GM12875 (cell line): ENCODE results near the gene ASCL3.
"Not testable (repeated sequence)": the region's sequence is repeated elsewhere in the genome, so short reads cannot be mapped to it uniquely, and the experiment has no call there.

Experiments used
- H3K4me3 ChIP-seq: one replicate; pipeline ENCODE4 v1.5.1; 2011; ENCODE audit warnings: low read depth, low read length, control low read depth
- CTCF ChIP-seq: IDR thresholded peaks from 2 replicates; pipeline ENCODE4 v1.5.1; 2011; ENCODE audit warnings: low read depth, mild to moderate bottlenecking, control low read depth, inconsistent platforms, low read length, moderate library complexity, borderline replicate concordance; ENCODE audit not compliant: insufficient read depth

The ASCL3 gene

GRCh38 chr11:8908099-8908498 lies 34.7 kb downstream of the ASCL3 start:
- no peak overlapping the region for H3K4me3 ChIP-seq
- no peak for TF ChIP-seq CTCF

- TF ChIP-seq CTCF: no peak
- no peak overlapping the region for H3K4me3 ChIP-seq
These were observed 35.7 kb downstream of the ASCL3 start for GRCh38 chr11:8907116-8907515.

GRCh38 chr11:8905528-8906165 lies 37.2 kb downstream of the ASCL3 start:
- TF ChIP-seq CTCF: no peak
- H3K4me3 ChIP-seq: no peak overlapping the region

- H3K4me3 ChIP-seq: no peak overlapping the region
- no peak for TF ChIP-seq CTCF
These were observed 43.6 kb downstream of the ASCL3 start for GRCh38 chr11:8899119-8899753.

GRCh38 chr11:8891185-8891584 lies 51.6 kb downstream of the ASCL3 start:
- not testable (repeated sequence) for H3K4me3 ChIP-seq
